VCaP (cell line): ENCODE results near the gene RAPGEF5.
A peak's percentile ranks its signal among the peaks of the same experiment; 100 is the strongest.

Source experiments
- H3K27ac ChIP-seq: fragments of 450-650 bp; 2 replicates; pipeline ENCODE4 v1.5.1; 2017
- CTCF ChIP-seq: fragments of 450-650 bp; conservative IDR thresholded peaks from 2 replicates; pipeline ENCODE4 v1.5.1; 2017; ENCODE audit warnings: mild to moderate bottlenecking, moderate library complexity

The RAPGEF5 gene

GRCh38 chr7:22356701-22357310 lies at the start of gene RAPGEF5:
Gene RAPGEF5, minus strand, starts transcription at chr7:22357154. Its CDS starts 94 bp downstream, at chr7:22357060.
- H3K27ac ChIP-seq, result peak within 1 kb of the TSS; percentile 86
- TF ChIP-seq CTCF, result no peak; the same call in 1 of the 2 replicates

GRCh38 chr7:22406715-22407114 lies 49.8 kb upstream of the RAPGEF5 start:
- TF ChIP-seq CTCF, result no peak

GRCh38 chr7:22404421-22405023 lies 47.6 kb upstream of the RAPGEF5 start:
- TF ChIP-seq CTCF, result no peak
- H3K27ac ChIP-seq, result no peak overlapping the region

More at GRCh38 chr7:22406715-22407114, 49.8 kb upstream of the RAPGEF5 start:
- H3K27ac ChIP-seq, result no peak overlapping the region

- H3K27ac ChIP-seq, result no peak overlapping the region
- TF ChIP-seq CTCF, result no peak
Measured at GRCh38 chr7:22403344-22403743, 46.4 kb upstream of the RAPGEF5 start.

GRCh38 chr7:22402250-22402649 lies 45.3 kb upstream of the RAPGEF5 start:
- no peak for TF ChIP-seq CTCF
- H3K27ac ChIP-seq, result no peak overlapping the region

GRCh38 chr7:22400936-22401553 lies 44.1 kb upstream of the RAPGEF5 start:
- H3K27ac ChIP-seq, result no peak overlapping the region
- no peak for TF ChIP-seq CTCF

GRCh38 chr7:22400150-22400814 lies 43.3 kb upstream of the RAPGEF5 start:
- TF ChIP-seq CTCF, result no peak
- no peak overlapping the region for H3K27ac ChIP-seq
